NCI-H2196 (cell line): ENCODE data around the gene EXOSC5.
A peak's percentile ranks its signal among the peaks of the same experiment; 100 is the strongest.
"Not testable (repeated sequence)": the region's sequence is repeated elsewhere in the genome, so short reads cannot be mapped to it uniquely, and the experiment has no call there.

Experiments used
- DNase-seq: peaks from one replicate; lab custom pipeline; 2025; ENCODE audit not compliant: unreplicated experiment; lab: John Stamatoyannopoulos, UW

EXOSC5 gene

GRCh38 chr19:41351339-41352245 is 45.6 kb downstream of the EXOSC5 start:
- DNase-seq: peak; percentile 30

GRCh38 chr19:41350735-41351338 is 46.3 kb downstream of the EXOSC5 start:
- DNase-seq: no peak

GRCh38 chr19:41346916-41347315 is 50.2 kb downstream of the EXOSC5 start:
- DNase-seq: not testable (repeated sequence)

GRCh38 chr19:41344162-41344561 is 53.0 kb downstream of the EXOSC5 start:
- no peak for DNase-seq

- peak; percentile 34 for DNase-seq
Observed at GRCh38 chr19:41341669-41342490, 55.3 kb downstream of the EXOSC5 start.

- no peak for DNase-seq
Observed at GRCh38 chr19:41339936-41340335, 57.2 kb downstream of the EXOSC5 start.
